Left lung (tissue), 10 donors: ENCODE data around the gene IFNAR2. TPM values are rescaled to one million over a fixed set of nuclear protein-coding genes. Genes with fewer than 3 reads are reported as not detected.

Experiments used
- ATAC-seq: fragments of 200-7000 bp; cut with Tn5 transposase; one replicate; pipeline ENCODE4 v1.9.1; 2020; ENCODE audit warnings: moderate library complexity
- DNase-seq, 4 donors: peaks; one replicate each; pipeline ENCODE4 v3.0.0-alpha.2; 2013 to 2020
- H3K27ac ChIP-seq, 2 donors: fragments of 200-600 bp; sonication (generic) in 1 of 2; one replicate each; pipeline versions ENCODE4 v1.5.0 to v1.8.0; 2020 to 2021
- H3K27me3 ChIP-seq, 2 donors: fragments of 200-600 bp; sonication (generic) in 1 of 2; one replicate each; pipeline versions ENCODE4 v1.5.0 to v1.8.0; 2020 to 2021
- H3K36me3 ChIP-seq, 2 donors: fragments of 200-600 bp; sonication (generic) in 1 of 2; one replicate each; pipeline versions ENCODE4 v1.5.0 to v1.8.0; 2020 to 2021
- H3K4me1 ChIP-seq, 2 donors: fragments of 200-600 bp; one replicate each; pipeline ENCODE4 v1.8.0; 2021
- H3K4me3 ChIP-seq, 2 donors: fragments of 200-600 bp; sonication (generic) in 1 of 2; one replicate each; pipeline versions ENCODE4 v1.5.0 to v1.8.0; 2020 to 2021; ENCODE audit warnings: mild to moderate bottlenecking in 1 of 2
- H3K9me3 ChIP-seq, 2 donors: fragments of 200-600 bp; sonication (generic) in 1 of 2; one replicate each; pipeline versions ENCODE4 v1.5.0 to v1.8.0; 2020 to 2021
- intact Hi-C, 2 donors: fragments of 100-400 bp; cut with DNase I; formaldehyde crosslinking; loops; one replicate each; pipeline versions ENCODE4 v1.11.2 to v1.14.2; 2022
- polyA plus RNA-seq, 6 donors: library from polyadenylated mRNA; unstranded; fragments of 120-200 nt; gene quantifications; one replicate each; pipeline ENCODE4 v1.2.1, GENCODE V29; 2013; ENCODE audit not compliant: insufficient read length in 6 of 6
- total RNA-seq, 2 donors: library from RNA; stranded (reverse); fragmentation: NEBNext Ultra II Directional; extraction: Animal tissue kit (Norgen Biotek cat#: 25700); gene quantifications; one replicate each; pipeline ENCODE4 v1.2.1, GENCODE V29; 2021
- TF ChIP-seq, protein P1 (sequence below), 2 donors: fragments of 200-600 bp; sonication (generic) in 1 of 2; IDR thresholded peaks; one replicate each; pipeline versions ENCODE4 v1.5.0 to v1.8.0; 2021; ENCODE audit warnings: antibody characterized with exemption in 2 of 2
- donor health status: DM: no; HTN: yes; CAD: no.
- donor health status: DM: no; HTN: no; CAD: no.

The IFNAR2 gene
- total and polyA plus RNA-seq, 8 donors = 16.4 to 50.1 (median 22.6) TPM

DNA sequence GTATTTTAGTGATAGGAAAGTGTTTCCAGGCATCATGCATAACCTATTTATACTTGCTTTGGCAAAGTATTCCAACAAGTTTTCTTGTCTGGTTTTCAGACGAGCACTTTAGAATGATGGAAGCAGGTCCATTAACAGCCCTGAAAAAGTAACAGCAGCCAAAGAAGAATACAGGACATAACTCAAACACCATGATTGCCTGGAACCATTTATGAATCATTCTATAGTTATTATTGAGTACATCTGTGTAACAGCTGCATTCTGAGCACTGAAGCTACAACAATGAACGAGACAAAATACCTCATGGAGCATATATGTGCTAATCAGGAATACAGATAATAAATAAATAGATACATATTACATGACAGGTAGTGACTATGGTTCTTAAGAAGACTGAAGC is 49.0 kb downstream of the IFNAR2 start:
- intact Hi-C loops = no loop called here
- H3K36me3 ChIP-seq = peaks cover 0 to 93% of the 10 kb centered on the region in 2 donors
- TF ChIP-seq, protein P1, sequence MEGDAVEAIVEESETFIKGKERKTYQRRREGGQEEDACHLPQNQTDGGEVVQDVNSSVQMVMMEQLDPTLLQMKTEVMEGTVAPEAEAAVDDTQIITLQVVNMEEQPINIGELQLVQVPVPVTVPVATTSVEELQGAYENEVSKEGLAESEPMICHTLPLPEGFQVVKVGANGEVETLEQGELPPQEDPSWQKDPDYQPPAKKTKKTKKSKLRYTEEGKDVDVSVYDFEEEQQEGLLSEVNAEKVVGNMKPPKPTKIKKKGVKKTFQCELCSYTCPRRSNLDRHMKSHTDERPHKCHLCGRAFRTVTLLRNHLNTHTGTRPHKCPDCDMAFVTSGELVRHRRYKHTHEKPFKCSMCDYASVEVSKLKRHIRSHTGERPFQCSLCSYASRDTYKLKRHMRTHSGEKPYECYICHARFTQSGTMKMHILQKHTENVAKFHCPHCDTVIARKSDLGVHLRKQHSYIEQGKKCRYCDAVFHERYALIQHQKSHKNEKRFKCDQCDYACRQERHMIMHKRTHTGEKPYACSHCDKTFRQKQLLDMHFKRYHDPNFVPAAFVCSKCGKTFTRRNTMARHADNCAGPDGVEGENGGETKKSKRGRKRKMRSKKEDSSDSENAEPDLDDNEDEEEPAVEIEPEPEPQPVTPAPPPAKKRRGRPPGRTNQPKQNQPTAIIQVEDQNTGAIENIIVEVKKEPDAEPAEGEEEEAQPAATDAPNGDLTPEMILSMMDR (IDR thresholded peaks at IDR 0.05) = no peak
- no peaks in the 10 kb centered on the region for H3K4me1 ChIP-seq
- no peaks in the 10 kb centered on the region for H3K27me3 ChIP-seq
- DNase-seq (no peak), ATAC-seq (no peak)
- H3K4me3 ChIP-seq = no peak overlapping the region
- H3K9me3 ChIP-seq = peaks cover 2 to 4% of the 10 kb centered on the region in 2 donors
- no peak overlapping the region for H3K27ac ChIP-seq

DNA sequence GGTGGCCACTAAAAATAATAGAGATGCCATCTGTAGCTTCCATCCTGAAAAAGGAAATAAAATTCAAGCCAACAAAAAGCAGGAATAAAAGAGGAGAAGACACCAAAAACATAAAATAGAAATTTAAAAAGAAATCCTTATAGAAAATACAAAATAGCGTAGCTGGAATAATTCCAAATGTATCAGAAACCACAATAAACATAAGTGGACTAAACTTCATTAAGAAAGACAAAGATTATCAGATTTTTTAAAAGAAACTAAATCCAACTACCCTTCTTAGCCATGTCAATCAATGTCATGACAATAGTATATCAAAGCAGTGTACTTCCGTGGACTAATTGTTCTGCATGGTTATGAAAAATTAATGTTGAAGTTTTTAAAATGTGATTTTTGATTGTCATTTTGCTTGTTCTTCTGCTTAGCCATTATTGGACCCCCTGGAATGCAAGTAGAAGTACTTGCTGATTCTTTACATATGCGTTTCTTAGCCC is 49.6 kb downstream of the IFNAR2 start:
- no peak for DNase-seq
- Histone ChIP-seq H3K4me3 (no peak overlapping the region), H3K27me3 (no peaks in the 10 kb centered on the region), H3K9me3 (peaks cover 2 to 4% of the 10 kb centered on the region in 2 donors), H3K4me1 (no peaks in the 10 kb centered on the region), H3K36me3 (peaks cover 0 to 95% of the 10 kb centered on the region in 2 donors), H3K27ac (no peak overlapping the region)
- TF ChIP-seq, protein P1 (IDR thresholded peaks at IDR 0.05) = no peak
- ATAC-seq = no peak
- intact Hi-C loops = no loop called here

Other genes with a start within 250 kb of the IFNAR2 start
- under 1 TPM; 0.23 to 0.47 TPM for gene OLIG2, start 204.0 kb upstream of the IFNAR2 start, total RNA-seq
- not detected for gene OLIG2, start 204.0 kb upstream of the IFNAR2 start, polyA plus RNA-seq
- 1 to 10 TPM; 1.6 to 4.2 TPM for gene OLIG1, start 159.8 kb upstream of the IFNAR2 start, total RNA-seq
- under 1 TPM in 5 of 6 donors, not detected in 1; 0.06 to 0.20 (median 0.13) TPM for gene OLIG1, start 159.8 kb upstream of the IFNAR2 start, polyA plus RNA-seq
- 10 to 100 TPM; 42.3 to 48.2 TPM for gene IL10RB, start 36.4 kb downstream of the IFNAR2 start, total RNA-seq
- 10 to 100 TPM; 24.0 to 32.5 (median 27.9) TPM for gene IL10RB, start 36.4 kb downstream of the IFNAR2 start, polyA plus RNA-seq
- gene IFNAR1, start 95.0 kb downstream of the IFNAR2 start, total RNA-seq = 10 to 100 TPM; 63.4 to 71.3 TPM
- gene IFNAR1, start 95.0 kb downstream of the IFNAR2 start, polyA plus RNA-seq = 10 to 100 TPM; 29.2 to 35.7 (median 32.4) TPM
- gene IFNGR2, start 173.5 kb downstream of the IFNAR2 start, total RNA-seq = 100 to 1,000 TPM in 1 of 2 donors, 10 to 100 TPM in 1; 90.8 to 116 TPM
- 10 to 100 TPM; 67.9 to 78.1 (median 70.5) TPM for gene IFNGR2, start 173.5 kb downstream of the IFNAR2 start, polyA plus RNA-seq